ENCODE measurements around the gene SLC6A17.

Gene SLC6A17

GRCh38 chr1:110214454-110215404 lies 64.4 kb downstream of the SLC6A17 start:
- no peak for DNase-seq (ENCODE audit: extremely low spot score, insufficient read length, low read depth)
- FAIRE-seq = no peak

- no peak for FAIRE-seq
These were observed 65.6 kb downstream of the SLC6A17 start for GRCh38 chr1:110215621-110216515.

GRCh38 chr1:110216844-110217444 lies 66.7 kb downstream of the SLC6A17 start:
- DNase-seq (ENCODE audit: extremely low spot score, insufficient read length, low read depth) = no peak
- peak; percentile 47 for FAIRE-seq

More at GRCh38 chr1:110215621-110216515, 65.6 kb downstream of the SLC6A17 start:
- no peak for DNase-seq (ENCODE audit: extremely low spot score, insufficient read length, low read depth)

GRCh38 chr1:110218137-110218536 lies 67.8 kb downstream of the SLC6A17 start:
- DNase-seq (ENCODE audit: extremely low spot score, insufficient read length, low read depth) (no peak), FAIRE-seq (no peak)

GRCh38 chr1:110218739-110219138 lies 68.4 kb downstream of the SLC6A17 start:
- DNase-seq (ENCODE audit: extremely low spot score, insufficient read length, low read depth) (no peak), FAIRE-seq (no peak)

DNA sequence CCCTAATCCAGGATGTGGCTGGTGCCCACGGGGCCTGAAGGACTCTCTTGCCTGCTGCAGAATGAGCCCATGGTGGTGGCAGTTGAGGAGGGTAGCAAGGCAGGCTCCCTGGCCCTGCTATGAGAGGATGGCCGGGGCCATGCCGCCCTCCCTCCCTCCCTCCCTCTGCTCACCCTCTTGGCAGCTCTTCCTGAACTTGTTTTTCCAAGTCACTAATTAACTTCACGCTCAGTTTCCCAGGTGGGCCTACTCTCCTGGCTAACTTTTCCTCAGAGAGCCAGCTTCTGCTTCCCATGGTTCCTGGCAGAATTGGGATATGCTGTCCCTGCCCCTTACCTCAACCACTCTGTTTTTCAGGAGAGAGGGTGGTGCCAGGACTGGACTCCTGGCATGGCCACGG lies 70.0 kb downstream of the SLC6A17 start:
- no peak for FAIRE-seq

DNA sequence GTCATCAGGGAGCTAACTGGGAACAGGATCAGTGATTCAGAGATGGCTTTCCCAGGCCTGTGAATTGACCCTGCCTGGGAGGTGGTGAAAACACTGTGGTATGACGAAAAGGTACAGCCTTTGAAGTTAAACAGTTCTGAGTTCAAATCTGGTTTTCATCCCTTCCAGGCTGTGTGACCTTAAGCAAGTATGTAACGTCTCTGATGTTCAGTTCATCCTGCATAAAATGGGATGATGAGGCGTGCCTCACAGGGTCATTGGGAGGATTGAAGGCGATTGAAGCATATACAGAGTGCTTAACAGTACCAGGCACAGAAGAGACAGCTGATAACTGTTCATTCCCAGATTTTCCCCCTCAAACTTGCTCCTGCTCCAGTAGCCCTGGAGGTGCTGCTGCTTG lies 70.8 kb downstream of the SLC6A17 start:
- FAIRE-seq (no peak), DNase-seq (ENCODE audit: extremely low spot score, insufficient read length, low read depth) (no peak)

More for the DNA sequence above, 70.0 kb downstream of the SLC6A17 start:
- no peak for DNase-seq (ENCODE audit: extremely low spot score, insufficient read length, low read depth)

GRCh38 chr1:110223127-110223526 lies 72.8 kb downstream of the SLC6A17 start:
- no peak for DNase-seq (ENCODE audit: extremely low spot score, insufficient read length, low read depth)
- no peak for FAIRE-seq

DNA sequence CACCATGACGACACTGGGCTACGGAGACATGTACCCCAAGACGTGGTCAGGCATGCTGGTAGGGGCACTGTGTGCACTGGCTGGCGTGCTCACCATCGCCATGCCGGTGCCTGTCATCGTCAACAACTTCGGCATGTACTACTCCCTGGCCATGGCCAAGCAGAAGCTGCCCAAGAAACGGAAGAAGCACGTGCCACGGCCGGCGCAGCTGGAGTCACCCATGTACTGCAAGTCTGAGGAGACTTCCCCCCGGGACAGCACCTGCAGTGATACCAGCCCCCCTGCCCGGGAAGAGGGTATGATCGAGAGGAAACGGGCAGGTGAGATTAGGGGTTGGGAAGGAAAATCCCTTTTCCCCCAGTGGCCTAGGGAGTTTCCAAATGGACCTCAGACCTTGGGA lies 73.3 kb downstream of the SLC6A17 start:
- FAIRE-seq = no peak
- DNase-seq (ENCODE audit: extremely low spot score, insufficient read length, low read depth) = no peak

- FAIRE-seq (no peak), DNase-seq (ENCODE audit: extremely low spot score, insufficient read length, low read depth) (no peak)
These were observed 74.1 kb downstream of the SLC6A17 start for GRCh38 chr1:110224240-110224995.

GRCh38 chr1:110225212-110225611 lies 74.9 kb downstream of the SLC6A17 start:
- DNase-seq (ENCODE audit: extremely low spot score, insufficient read length, low read depth) (no peak), FAIRE-seq (no peak)

- FAIRE-seq = no peak
- no peak for DNase-seq (ENCODE audit: extremely low spot score, insufficient read length, low read depth)
These were observed 75.6 kb downstream of the SLC6A17 start for GRCh38 chr1:110225756-110226404.

DNA sequence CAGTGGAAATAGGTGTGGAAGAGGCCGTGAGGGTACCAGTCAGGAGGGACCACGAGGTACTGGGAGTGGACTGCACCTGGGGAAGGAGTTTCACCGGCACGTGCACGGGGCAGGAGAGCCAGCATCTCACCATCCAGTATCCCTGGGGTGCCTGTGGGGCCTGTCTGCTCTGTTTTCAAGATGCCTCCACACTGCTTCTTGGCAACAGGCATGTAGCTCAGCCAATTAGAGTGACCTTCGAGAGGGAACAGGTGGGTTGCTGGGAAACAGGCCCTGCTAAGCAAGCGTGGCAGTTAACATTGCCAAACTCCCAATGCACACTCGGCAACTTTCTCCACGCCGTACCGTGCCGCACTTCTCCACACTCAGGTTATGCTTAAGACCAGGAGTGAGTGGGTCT lies 77.5 kb downstream of the SLC6A17 start:
- no peak for DNase-seq (ENCODE audit: extremely low spot score, insufficient read length, low read depth)
- no peak for FAIRE-seq

- DNase-seq (ENCODE audit: extremely low spot score, insufficient read length, low read depth) = no peak
- no peak for FAIRE-seq
These were observed 78.1 kb downstream of the SLC6A17 start for GRCh38 chr1:110228381-110228780.

GRCh38 chr1:110228869-110229268 lies 78.6 kb downstream of the SLC6A17 start:
- no peak for FAIRE-seq
- no peak for DNase-seq (ENCODE audit: extremely low spot score, insufficient read length, low read depth)

DNA sequence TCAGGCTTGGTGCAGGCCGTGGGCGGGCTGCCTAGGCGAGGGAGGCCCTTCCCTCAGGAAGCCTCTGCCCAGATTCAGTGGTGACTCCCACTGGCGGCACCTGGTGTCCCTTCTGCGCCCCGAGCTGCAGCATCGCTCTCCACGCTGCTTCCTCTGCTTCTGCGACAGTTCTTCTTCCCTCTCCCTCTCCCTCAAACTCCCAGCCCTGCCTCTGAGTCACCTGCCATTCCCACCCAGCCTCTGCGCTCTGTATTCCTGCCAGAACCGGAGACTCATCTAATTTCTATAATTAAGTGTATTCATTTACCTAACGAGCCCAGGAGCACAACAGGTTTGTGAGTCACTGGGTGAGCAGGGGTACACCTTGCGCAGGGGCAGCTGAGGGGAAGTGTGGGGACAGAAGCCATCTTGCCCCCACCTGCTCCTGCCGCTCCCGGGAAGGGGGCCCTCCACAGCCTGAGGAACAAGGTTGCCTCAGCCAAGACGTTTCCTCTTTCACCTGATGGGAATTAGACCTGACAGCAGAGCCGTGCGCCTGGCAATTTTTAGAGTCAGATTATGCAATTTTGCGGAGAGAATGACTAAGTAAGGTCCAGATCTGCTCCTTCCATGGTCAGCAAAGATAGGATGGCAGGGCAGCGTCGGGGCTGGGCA lies 79.2 kb downstream of the SLC6A17 start:
- no peak for FAIRE-seq
- no peak for DNase-seq (ENCODE audit: extremely low spot score, insufficient read length, low read depth)

DNA sequence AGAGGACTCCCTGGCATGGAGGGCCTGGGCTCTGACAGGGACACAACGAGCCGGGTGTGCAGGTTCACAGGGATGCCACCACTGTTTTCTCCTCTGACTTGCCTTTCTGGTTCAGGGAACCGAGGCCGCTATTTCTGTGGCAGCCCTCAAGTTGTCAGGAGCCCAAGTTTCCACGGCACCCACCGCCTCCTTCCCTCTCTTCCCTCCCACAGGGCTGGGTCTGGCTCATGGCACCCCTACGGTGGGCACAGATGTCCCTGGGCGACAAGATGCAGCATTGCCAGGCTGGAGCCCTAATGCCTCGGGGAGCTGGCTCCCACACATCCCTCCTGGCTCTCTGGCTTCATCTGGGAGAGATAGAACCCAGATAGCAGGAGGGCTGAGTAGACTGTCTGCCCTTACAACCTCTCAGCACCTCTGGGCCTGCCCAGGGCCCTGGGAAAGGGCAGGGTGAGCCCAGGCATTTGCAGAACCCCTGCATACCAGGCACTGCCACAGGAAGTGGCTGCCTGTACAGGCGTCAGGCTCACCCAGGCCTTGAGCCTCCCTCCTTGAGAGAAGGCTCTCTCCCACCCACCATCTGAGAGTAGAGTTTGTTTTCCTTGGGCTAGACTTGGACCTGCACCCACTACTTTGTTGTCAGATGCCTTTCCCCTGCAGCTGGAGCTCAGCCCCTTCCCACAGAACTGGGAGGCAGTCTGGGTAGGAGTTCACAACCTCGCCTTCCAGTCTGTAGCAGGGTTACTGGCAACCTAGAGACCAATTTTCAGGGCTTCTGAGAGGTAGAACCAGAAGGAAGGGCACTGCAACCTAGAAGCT lies 80.3 kb downstream of the SLC6A17 start:
- DNase-seq (ENCODE audit: extremely low spot score, insufficient read length, low read depth) = no peak
- FAIRE-seq = no peak

- DNase-seq (ENCODE audit: extremely low spot score, insufficient read length, low read depth) (no peak), FAIRE-seq (no peak)
These were observed 83.6 kb downstream of the SLC6A17 start for GRCh38 chr1:110233861-110234260.
